ENCODE measurements around the gene KCNJ10. TPM values are rescaled to one million over a fixed set of nuclear protein-coding genes. Genes with fewer than 3 reads are reported as not detected.
A peak's percentile ranks its signal among the peaks of the same experiment; 100 is the strongest.

The KCNJ10 gene
- total and polyA plus RNA-seq, 2 of the 13 experiments (the other 11 are each of a cell fraction or from before 2014, with no cell fraction given) = 4.4 to 10.3 TPM

GRCh38 chr1:160105155-160105554 is 35.2 kb upstream of the KCNJ10 start:
- H3K27me3 ChIP-seq (ENCODE audit: control insufficient read depth in 1 of 2, insufficient read depth in 2 of 2, low read length in 2 of 2) = no peaks in the 10 kb centered on the region
- H3K4me1 ChIP-seq (ENCODE audit: insufficient read depth, low read length) = peaks cover 86% of the 10 kb centered on the region
- ATAC-seq (no peak), FAIRE-seq (no peak), DNase-seq (ENCODE audit: low spot score) (no peak)
- no peaks in the 10 kb centered on the region for H3K79me2 ChIP-seq (ENCODE audit: insufficient read depth, low read length)
- no peaks in the 10 kb centered on the region; a peak in 1 of 5 replicates for H3K36me3 ChIP-seq (replicated peaks in 1 of 2; ENCODE audit: control insufficient read depth in 1 of 2, insufficient read depth in 2 of 2, low read length in 2 of 2)
- no peak overlapping the region for H3K9ac ChIP-seq (ENCODE audit: insufficient read depth, low read depth, low read length)
- no peak overlapping the region for H3K4me3 ChIP-seq (replicated peaks in 1 of 3; ENCODE audit: insufficient read depth in 1 of 3, low read depth in 2 of 3, low read length in 3 of 3)
- POLR2A ChIA-PET = no interaction called here
- no TSS peak for BruUV-seq (replicated peaks)
- H3K9me3 ChIP-seq (ENCODE audit: low read length) = no peaks in the 10 kb centered on the region
- H4K20me1 ChIP-seq (ENCODE audit: insufficient read depth, low read length) = no peaks in the 10 kb centered on the region
- CTCF ChIA-PET (ENCODE audit: low intra/inter-chr PET ratio, low total read pairs) = no interaction called here
- H3K27ac ChIP-seq (ENCODE audit: extremely low read length, insufficient read depth, low read length) = no peak overlapping the region
- intact Hi-C loops (cut with micrococcal nuclease; ENCODE audit: unreplicated experiment) = no loop called here
- TF ChIP-seq ZNF121 (CRISPR knock-in tag; IDR thresholded peaks at IDR 0.05) (peak; percentile 74), FIP1L1 (IDR thresholded peaks at IDR 0.05; ENCODE audit: borderline replicate concordance, insufficient read depth, low read depth, low read length) (no peak)
- H2AFZ ChIP-seq (ENCODE audit: low read length) = no peak overlapping the region
- in situ Hi-C loops (cut with HindIII; ENCODE audit: extremely low pct_ligation_motif_present, low pct_unique_long_range_greater_than_20kb) = loop anchor here (10.0 kb wide), 1 partner anchor 110 kb away; no protein-coding TSS in a partner anchor
- H3K4me2 ChIP-seq (ENCODE audit: low read depth, low read length) = no peak overlapping the region
- WGBS (ENCODE audit: low lambda C conversion rate) = 93% methylated on average over 5 of the region's 5 CpGs

GRCh38 chr1:160104486-160104885 is 34.5 kb upstream of the KCNJ10 start:
- intact Hi-C loops (cut with micrococcal nuclease; ENCODE audit: unreplicated experiment) (loop anchor here (5.0 kb wide), 1 partner anchor 273 kb away; no protein-coding TSS in a partner anchor), in situ Hi-C loops (cut with HindIII; ENCODE audit: extremely low pct_ligation_motif_present, low pct_unique_long_range_greater_than_20kb) (loop anchor here (10.0 kb wide), 1 partner anchor 110 kb away; no protein-coding TSS in a partner anchor)
- FAIRE-seq = no peak
- POLR2A ChIA-PET = no interaction called here
- no peak overlapping the region for H3K4me3 ChIP-seq (replicated peaks in 1 of 3; ENCODE audit: insufficient read depth in 1 of 3, low read depth in 2 of 3, low read length in 3 of 3)
- ATAC-seq = no peak
- H3K27me3 ChIP-seq (ENCODE audit: control insufficient read depth in 1 of 2, insufficient read depth in 2 of 2, low read length in 2 of 2) = no peaks in the 10 kb centered on the region
- no TSS peak for BruUV-seq (replicated peaks)
- CTCF ChIA-PET (ENCODE audit: low intra/inter-chr PET ratio, low total read pairs) = no interaction called here
- H3K36me3 ChIP-seq (replicated peaks in 1 of 2; ENCODE audit: control insufficient read depth in 1 of 2, insufficient read depth in 2 of 2, low read length in 2 of 2) = no peaks in the 10 kb centered on the region; a peak in 1 of 5 replicates
- H3K9ac ChIP-seq (ENCODE audit: insufficient read depth, low read depth, low read length) = no peak overlapping the region; the same call in 1 of the 2 replicates
- H3K4me1 ChIP-seq (ENCODE audit: insufficient read depth, low read length) = peaks cover 86% of the 10 kb centered on the region
- H3K9me3 ChIP-seq (ENCODE audit: low read length) = no peaks in the 10 kb centered on the region
- WGBS (ENCODE audit: low lambda C conversion rate) = 55% methylated on average over 3 of the region's 3 CpGs
- H3K79me2 ChIP-seq (ENCODE audit: insufficient read depth, low read length) = no peaks in the 10 kb centered on the region
- DNase-seq (ENCODE audit: low spot score) = no peak
- no peaks in the 10 kb centered on the region for H4K20me1 ChIP-seq (ENCODE audit: insufficient read depth, low read length)
- no peak overlapping the region for H3K27ac ChIP-seq (ENCODE audit: extremely low read length, insufficient read depth, low read length)
- peak overlapping the region; percentile 74 for H2AFZ ChIP-seq (ENCODE audit: low read length)
- H3K4me2 ChIP-seq (ENCODE audit: low read depth, low read length) = peak overlapping the region; percentile 4; the same call in 1 of the 2 replicates
- no peak for TF ChIP-seq CAMTA2 (CRISPR knock-in tag; IDR thresholded peaks at IDR 0.05; ENCODE audit: borderline replicate concordance)
- no peak for TF ChIP-seq ATRX (CRISPR knock-in tag; IDR thresholded peaks at IDR 0.05; ENCODE audit: borderline replicate concordance)
- TF ChIP-seq ZNF773 (CRISPR knock-in tag; IDR thresholded peaks at IDR 0.05; ENCODE audit: borderline replicate concordance) = no peak
- no peak for TF ChIP-seq MEF2D (CRISPR knock-in tag; IDR thresholded peaks at IDR 0.05)
- no peak for TF ChIP-seq RARA (CRISPR knock-in tag; IDR thresholded peaks at IDR 0.05)
- no peak for TF ChIP-seq TERF1 (CRISPR knock-in tag; IDR thresholded peaks at IDR 0.05)
- no peak for TF ChIP-seq MIER3 (CRISPR knock-in tag; IDR thresholded peaks at IDR 0.05; ENCODE audit: borderline replicate concordance)
- no peak for TF ChIP-seq DBP (CRISPR knock-in tag; IDR thresholded peaks at IDR 0.05; ENCODE audit: not compliant biosample characterization)
- TF ChIP-seq AKAP8 (CRISPR knock-in tag; IDR thresholded peaks at IDR 0.05) = no peak
- no peak for TF ChIP-seq ZNF530 (CRISPR knock-in tag; IDR thresholded peaks at IDR 0.05; ENCODE audit: low read depth)
- no peak for TF ChIP-seq MAX (IDR thresholded peaks at IDR 0.05)
- no peak for TF ChIP-seq ZNF660 (CRISPR knock-in tag; IDR thresholded peaks at IDR 0.05; ENCODE audit: borderline replicate concordance, low read depth)

Measured in HepG2 (cell line).